ENCODE data around the gene C2orf69. TPM values are rescaled to one million over a fixed set of nuclear protein-coding genes. Genes with fewer than 3 reads are reported as not detected.
"Not testable (repeated sequence)": the region's sequence is repeated elsewhere in the genome, so short reads cannot be mapped to it uniquely, and the experiment has no call there.

C2orf69 gene
- total RNA-seq, 4 donors from 2014 or later: 11.5 to 15.4 (median 12.5) TPM

GRCh38 chr2:199901942-199902341 lies 9.2 kb upstream of the C2orf69 start:
- ATAC-seq (ENCODE audit: low FRiP score) (no peak), DNase-seq (ENCODE audit: low spot score) (no peak)
- TF ChIP-seq CTCF (IDR thresholded peaks at IDR 0.05): no peak

GRCh38 chr2:199902486-199903110 lies 8.5 kb upstream of the C2orf69 start:
- ATAC-seq (ENCODE audit: low FRiP score) (no peak), DNase-seq (ENCODE audit: low spot score) (no peak)
- no peak for TF ChIP-seq CTCF (IDR thresholded peaks at IDR 0.05)

DNA sequence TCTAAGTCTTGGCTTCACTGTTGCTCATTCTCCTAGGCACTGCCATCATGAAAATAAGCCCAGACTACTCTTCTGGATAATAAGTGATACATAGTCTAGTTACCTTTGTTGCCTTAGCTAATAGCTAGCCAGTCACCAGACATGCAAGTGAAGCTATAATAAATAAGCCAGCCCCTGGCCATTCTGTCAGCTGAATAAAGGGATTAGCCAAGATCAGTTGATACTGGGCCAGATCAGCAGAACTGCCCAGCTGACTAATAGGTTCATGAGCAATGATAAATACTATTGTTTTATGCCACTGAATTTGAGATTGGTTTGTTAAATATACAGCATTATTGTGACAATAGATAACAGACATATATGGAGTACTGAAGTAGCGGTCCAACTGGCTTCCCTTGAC lies 8.0 kb upstream of the C2orf69 start:
- ATAC-seq (ENCODE audit: low FRiP score) (no peak), DNase-seq (ENCODE audit: low spot score) (no peak)
- no peak for TF ChIP-seq CTCF (IDR thresholded peaks at IDR 0.05)

DNA sequence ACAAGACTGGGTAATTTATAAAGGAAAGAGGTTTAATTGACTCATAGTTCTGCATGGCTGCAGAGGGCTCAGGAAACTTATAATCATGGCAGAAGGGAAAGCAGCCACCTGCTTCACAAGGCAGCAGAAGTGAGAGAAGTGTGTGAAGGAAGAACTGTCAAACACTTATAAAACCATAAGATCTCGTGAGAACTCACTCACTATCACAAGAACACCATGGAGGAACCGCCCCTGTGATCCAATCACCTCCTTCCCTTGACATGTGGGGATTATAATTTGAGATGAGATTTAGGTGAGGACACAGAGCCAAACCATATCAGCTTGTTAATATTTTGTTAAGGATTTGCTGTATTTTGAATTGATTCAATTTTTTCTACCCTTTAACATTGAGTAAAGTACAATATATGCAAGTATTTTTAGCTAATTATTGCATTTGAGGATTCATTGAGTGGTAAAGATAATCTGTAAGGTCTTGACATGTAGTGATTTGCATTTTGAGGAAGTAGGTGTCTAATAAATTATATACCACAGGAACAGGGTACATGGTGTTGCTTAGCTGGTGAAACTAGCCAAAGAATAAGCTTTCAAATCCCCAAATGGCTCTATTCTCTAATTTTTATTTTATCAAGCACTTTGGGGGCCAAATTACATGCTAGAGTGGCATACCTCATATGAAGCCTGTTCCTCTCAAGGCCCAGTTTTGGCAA lies 3.9 kb upstream of the C2orf69 start:
- ATAC-seq (ENCODE audit: low FRiP score): no peak
- no peak for DNase-seq (ENCODE audit: low spot score)
- TF ChIP-seq CTCF (IDR thresholded peaks at IDR 0.05): no peak

- no peak for DNase-seq (ENCODE audit: low spot score)
- no peak for ATAC-seq (ENCODE audit: low FRiP score)
- no peak for TF ChIP-seq CTCF (IDR thresholded peaks at IDR 0.05)
Observed at GRCh38 chr2:199910338-199911051, 598 bp upstream of the C2orf69 start.

GRCh38 chr2:199911877-199912161 lies 726 bp downstream of the C2orf69 start:
- TF ChIP-seq CTCF (IDR thresholded peaks at IDR 0.05): no peak
- ATAC-seq (ENCODE audit: low FRiP score): no peak
- DNase-seq (ENCODE audit: low spot score): no peak

DNA sequence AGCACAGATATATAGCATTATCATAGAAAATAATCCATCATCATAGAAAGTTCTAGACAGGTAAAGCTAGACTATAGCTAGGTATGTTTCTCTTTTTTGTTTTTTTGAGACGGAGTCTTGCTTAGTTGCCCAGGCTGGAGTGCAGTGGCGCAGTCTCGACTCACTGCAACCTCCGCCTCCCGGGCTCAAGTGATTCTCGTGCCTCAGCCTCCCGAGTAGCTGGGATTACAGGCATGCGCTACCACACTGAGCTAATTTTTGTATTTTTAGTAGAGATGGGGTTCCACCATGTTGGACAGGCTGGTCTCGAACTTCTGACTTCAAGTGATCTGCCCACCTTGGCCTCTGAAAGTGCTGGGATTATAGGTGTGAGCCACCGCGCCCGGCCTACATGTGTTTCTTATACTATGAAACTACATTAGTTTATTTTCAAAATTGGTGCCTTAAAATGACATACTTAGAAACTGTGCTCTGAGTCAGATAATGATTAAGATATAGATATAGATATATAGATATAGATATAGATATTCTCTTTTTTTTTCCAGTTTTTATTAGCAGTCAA lies 1.5 kb downstream of the C2orf69 start:
- ATAC-seq (ENCODE audit: low FRiP score); DNase-seq (ENCODE audit: low spot score): not testable (repeated sequence)

All from omental fat pad (tissue), 4 donors.